GM23338 (cell line): ENCODE measurements around the gene GRIA3.
"Not testable (repeated sequence)": the region's sequence is repeated elsewhere in the genome, so short reads cannot be mapped to it uniquely, and the experiment has no call there.

ENCODE experiments used
- CREB1 ChIP-seq: fragments of 250-450 bp; sonication (Bioruptor Pico); IDR thresholded peaks from 2 replicates; pipeline ENCODE4 v1.5.0; 2020; ENCODE audit warnings: low read depth, mild to moderate bottlenecking, moderate library complexity
- CTCF ChIP-seq, 2 experiments: fragments of 200-600 bp in 1 of 2; sonication (generic) in 1 of 2; conservative IDR thresholded peaks; 2 replicates each; pipeline versions ENCODE4 v1.5.1 to v1.6.1; 2016 to 2017; ENCODE audit warnings: antibody characterized with exemption in 2 of 2, low read depth in 2 of 2, mild to moderate bottlenecking in 2 of 2, moderate library complexity in 1 of 2
- EZH2 ChIP-seq: fragments of 200-600 bp; sonication (generic); IDR thresholded peaks from one replicate; pipeline ENCODE4 v1.8.0; 2017; ENCODE audit warnings: antibody characterized with exemption, mild to moderate bottlenecking, low read depth; ENCODE audit not compliant: unreplicated experiment
- EZH2phosphoT487 ChIP-seq: fragments of 200-600 bp; sonication (generic); IDR thresholded peaks from one replicate; pipeline ENCODE4 v1.8.1; 2018; ENCODE audit warnings: antibody characterized with exemption; ENCODE audit not compliant: unreplicated experiment
- POLR2AphosphoS5 ChIP-seq: IDR thresholded peaks from 2 replicates; pipeline ENCODE4 v1.6.1; 2016; ENCODE audit warnings: antibody characterized with exemption, low read depth
- REST ChIP-seq: IDR thresholded peaks from one replicate; pipeline ENCODE4 v1.6.1; 2018; ENCODE audit warnings: antibody characterized with exemption; ENCODE audit not compliant: unreplicated experiment
- STAT1 ChIP-seq: IDR thresholded peaks from one replicate; pipeline ENCODE4 v1.6.1; 2016; ENCODE audit warnings: antibody characterized with exemption; ENCODE audit not compliant: unreplicated experiment
- ZNF114 ChIP-seq: fragments of 250-450 bp; sonication (Bioruptor Pico); IDR thresholded peaks from 2 replicates; pipeline ENCODE4 v1.5.0; 2020; ENCODE audit warnings: mild to moderate bottlenecking, moderate library complexity
- ZNF462 ChIP-seq: fragments of 250-450 bp; sonication (Bioruptor Pico); IDR thresholded peaks from 2 replicates; pipeline ENCODE4 v1.5.0; 2020; ENCODE audit warnings: mild to moderate bottlenecking, moderate library complexity

- TF ChIP-seq CTCF (conservative IDR thresholded peaks at IDR 0.05; ENCODE audit: low read depth in 2 of 2); POLR2AphosphoS5; EZH2phosphoT487; ZNF114; CREB1 (CRISPR knock-in tag); EZH2; REST; ZNF462; STAT1: not testable (repeated sequence)
Measured at GRCh38 chrX:123283407-123283806, 99.3 kb downstream of the GRIA3 start.
